Spleen (tissue), 7 donors: ENCODE measurements around the gene FAM237A.

Experiments used
- POLR2A ChIP-seq, 3 donors: fragments of 450-650 bp; IDR thresholded peaks; one replicate each; pipeline ENCODE4 v1.5.1; 2017; ENCODE audit warnings: antibody characterized with exemption in 3 of 3, mild to moderate bottlenecking in 1 of 3
- POLR2AphosphoS5 ChIP-seq, 3 donors: sonication (generic); formaldehyde crosslinking; IDR thresholded peaks; one replicate each; pipeline ENCODE4 v1.5.1; 2017; ENCODE audit warnings: antibody characterized with exemption in 3 of 3
- TF ChIP-seq, protein P1 (sequence below), 11 experiments: fragments of 200-600 bp in 7 of 11; fragments of 450-650 bp in 4 of 11; sonication (generic) in 4 of 11; IDR thresholded peaks in 8 of 11; conservative IDR thresholded peaks in 3 of 11; 1 replicate in 7 of 11; 2 replicates in 4 of 11; pipeline versions ENCODE4 v1.4.0 to v1.8.0; 2016 to 2021; ENCODE audit warnings: antibody characterized with exemption in 11 of 11, inconsistent platforms in 4 of 11, mild to moderate bottlenecking in 1 of 11
- donor health status: DM: no; HTN: no; CAD: no; lungs with moderate emphysema.
- donor health status: DM: no; HTN: no; CAD: no.
- donor health status: DM: no; HTN: no; CAD: no.

DNA sequence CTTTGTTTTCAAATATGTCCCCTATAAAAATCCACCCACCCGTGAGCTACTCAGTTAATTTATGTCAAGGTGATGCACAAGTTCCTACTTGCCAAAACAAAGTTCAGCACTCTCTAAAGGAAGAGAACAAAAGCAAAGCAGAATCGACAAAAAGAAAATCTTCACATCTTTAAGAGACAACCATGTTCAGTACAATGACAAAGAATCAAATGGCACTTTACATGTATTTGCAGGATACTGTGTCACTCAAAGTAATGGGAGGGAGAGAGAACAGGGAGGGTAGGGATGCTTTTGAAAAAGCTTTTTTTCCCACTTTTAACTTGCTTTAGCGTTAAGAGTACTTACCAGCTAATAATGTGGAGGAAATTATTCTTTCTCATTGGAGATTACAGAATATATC lies 39.0 kb upstream of the FAM237A start:
- TF ChIP-seq POLR2AphosphoS5 (IDR thresholded peaks at IDR 0.05) = no peak
- TF ChIP-seq, protein P1, sequence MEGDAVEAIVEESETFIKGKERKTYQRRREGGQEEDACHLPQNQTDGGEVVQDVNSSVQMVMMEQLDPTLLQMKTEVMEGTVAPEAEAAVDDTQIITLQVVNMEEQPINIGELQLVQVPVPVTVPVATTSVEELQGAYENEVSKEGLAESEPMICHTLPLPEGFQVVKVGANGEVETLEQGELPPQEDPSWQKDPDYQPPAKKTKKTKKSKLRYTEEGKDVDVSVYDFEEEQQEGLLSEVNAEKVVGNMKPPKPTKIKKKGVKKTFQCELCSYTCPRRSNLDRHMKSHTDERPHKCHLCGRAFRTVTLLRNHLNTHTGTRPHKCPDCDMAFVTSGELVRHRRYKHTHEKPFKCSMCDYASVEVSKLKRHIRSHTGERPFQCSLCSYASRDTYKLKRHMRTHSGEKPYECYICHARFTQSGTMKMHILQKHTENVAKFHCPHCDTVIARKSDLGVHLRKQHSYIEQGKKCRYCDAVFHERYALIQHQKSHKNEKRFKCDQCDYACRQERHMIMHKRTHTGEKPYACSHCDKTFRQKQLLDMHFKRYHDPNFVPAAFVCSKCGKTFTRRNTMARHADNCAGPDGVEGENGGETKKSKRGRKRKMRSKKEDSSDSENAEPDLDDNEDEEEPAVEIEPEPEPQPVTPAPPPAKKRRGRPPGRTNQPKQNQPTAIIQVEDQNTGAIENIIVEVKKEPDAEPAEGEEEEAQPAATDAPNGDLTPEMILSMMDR (IDR thresholded peaks at IDR 0.05 in 8 of 11, conservative IDR thresholded peaks at IDR 0.05 in 3 of 11) = no peak
- no peak for TF ChIP-seq POLR2A (IDR thresholded peaks at IDR 0.05)
